B cell (primary cell): ENCODE data around the gene ATP8B2.

ENCODE experiments used
- EZH2 ChIP-seq: IDR thresholded peaks from 2 replicates; pipeline ENCODE4 v1.6.1; 2012; ENCODE audit warnings: borderline replicate concordance, low read depth, mild to moderate bottlenecking, moderate library complexity, low read length; ENCODE audit not compliant: insufficient read depth, poor library complexity, severe bottlenecking
- TF ChIP-seq, protein P1 (sequence below): fragments of 200-600 bp; IDR thresholded peaks from one replicate; pipeline ENCODE4 v1.8.0; 2022; ENCODE audit warnings: antibody characterized with exemption, mild to moderate bottlenecking

DNA sequence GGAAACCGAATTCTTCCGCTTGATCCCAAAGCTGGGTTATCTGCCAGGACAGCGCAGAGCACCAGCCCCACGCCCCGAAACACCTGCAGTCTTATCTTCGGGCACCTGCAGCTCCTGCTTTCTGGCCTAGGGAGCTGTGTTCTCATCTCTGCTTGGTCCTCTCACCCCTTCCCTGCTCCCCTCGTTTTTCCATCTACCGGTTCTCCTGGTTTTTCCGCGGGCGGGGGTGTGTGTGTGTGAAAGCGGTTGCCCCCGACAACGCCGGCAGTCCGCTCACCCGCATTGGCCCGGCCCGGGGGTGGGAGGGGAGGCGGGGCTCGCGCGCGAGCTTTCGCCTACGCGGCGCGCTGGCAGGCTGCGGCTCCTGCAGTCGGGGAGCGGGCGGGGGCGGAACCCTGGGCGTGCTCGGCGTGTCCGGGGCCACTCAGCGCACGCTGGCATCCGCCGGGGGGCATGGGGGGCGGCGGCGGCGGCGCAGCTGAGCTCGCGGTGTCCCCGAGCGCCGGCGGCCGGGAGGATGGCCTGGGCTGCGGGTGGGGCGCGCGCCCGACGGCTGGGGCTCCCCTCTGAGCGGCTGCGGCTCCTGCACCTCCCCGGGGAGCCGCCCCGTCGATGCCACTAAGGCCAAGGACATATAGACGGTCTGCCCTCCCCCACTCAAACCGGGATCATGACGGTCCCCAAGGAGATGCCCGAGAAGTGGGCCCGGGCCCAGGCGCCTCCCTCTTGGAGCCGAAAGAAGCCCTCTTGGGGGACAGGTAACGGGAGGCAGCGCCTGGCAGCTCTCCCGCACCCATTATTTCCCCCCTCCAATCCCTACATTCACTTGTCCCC, 3.2 kb downstream of the ATP8B2 start:
- TF ChIP-seq, protein P1, sequence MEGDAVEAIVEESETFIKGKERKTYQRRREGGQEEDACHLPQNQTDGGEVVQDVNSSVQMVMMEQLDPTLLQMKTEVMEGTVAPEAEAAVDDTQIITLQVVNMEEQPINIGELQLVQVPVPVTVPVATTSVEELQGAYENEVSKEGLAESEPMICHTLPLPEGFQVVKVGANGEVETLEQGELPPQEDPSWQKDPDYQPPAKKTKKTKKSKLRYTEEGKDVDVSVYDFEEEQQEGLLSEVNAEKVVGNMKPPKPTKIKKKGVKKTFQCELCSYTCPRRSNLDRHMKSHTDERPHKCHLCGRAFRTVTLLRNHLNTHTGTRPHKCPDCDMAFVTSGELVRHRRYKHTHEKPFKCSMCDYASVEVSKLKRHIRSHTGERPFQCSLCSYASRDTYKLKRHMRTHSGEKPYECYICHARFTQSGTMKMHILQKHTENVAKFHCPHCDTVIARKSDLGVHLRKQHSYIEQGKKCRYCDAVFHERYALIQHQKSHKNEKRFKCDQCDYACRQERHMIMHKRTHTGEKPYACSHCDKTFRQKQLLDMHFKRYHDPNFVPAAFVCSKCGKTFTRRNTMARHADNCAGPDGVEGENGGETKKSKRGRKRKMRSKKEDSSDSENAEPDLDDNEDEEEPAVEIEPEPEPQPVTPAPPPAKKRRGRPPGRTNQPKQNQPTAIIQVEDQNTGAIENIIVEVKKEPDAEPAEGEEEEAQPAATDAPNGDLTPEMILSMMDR = no peak
- TF ChIP-seq EZH2 = no peak
